Measurements from ENCODE around the gene DIAPH3.

DIAPH3 gene

GRCh38 chr13:60155978-60156377 lies 7.8 kb downstream of the DIAPH3 start:
- DNase-seq, result no peak

- no peak for DNase-seq
These were observed 10.8 kb downstream of the DIAPH3 start for GRCh38 chr13:60152904-60153303.

DNA sequence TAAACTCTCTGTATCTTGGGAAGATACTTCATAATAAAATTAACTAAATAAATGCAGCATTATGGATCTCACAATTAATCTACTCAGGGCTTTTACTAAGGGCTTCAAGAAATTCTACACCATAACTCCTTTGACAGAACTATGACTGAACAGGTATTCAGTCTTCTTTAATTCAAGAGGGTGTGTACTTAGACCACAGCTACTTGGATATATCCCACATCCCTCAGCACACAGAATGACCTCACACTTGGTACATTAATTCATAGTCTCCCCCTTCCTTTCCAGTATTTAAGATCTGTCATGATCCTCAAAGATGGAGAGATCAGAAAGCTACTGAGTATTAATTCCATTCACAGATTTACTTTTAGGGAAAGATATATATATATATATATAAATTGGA lies 11.6 kb downstream of the DIAPH3 start:
- no peak for DNase-seq

- DNase-seq, result no peak
These were observed 13.2 kb downstream of the DIAPH3 start for GRCh38 chr13:60150538-60150937.

DNA sequence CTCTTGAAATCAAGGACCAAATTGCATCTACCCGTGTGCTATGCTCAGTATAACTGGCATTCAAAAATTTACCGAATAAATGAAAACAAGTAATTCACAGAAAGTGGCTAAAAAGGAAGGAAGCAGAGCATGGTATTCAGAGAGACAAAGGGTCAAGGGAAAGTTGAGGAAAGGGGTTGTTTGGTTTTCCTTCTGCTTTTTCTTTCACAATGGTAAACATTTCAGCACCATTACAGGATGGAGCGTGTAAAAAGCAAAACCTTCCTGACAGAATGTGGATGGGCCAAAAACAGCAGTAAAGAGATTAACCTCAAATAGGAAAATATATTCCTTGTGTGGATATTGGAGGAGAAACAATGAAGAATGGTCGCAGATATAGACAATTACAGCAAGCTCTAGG lies 14.8 kb downstream of the DIAPH3 start:
- no peak for DNase-seq

- DNase-seq, result no peak
These were observed 16.4 kb downstream of the DIAPH3 start for GRCh38 chr13:60147361-60147760.

DNA sequence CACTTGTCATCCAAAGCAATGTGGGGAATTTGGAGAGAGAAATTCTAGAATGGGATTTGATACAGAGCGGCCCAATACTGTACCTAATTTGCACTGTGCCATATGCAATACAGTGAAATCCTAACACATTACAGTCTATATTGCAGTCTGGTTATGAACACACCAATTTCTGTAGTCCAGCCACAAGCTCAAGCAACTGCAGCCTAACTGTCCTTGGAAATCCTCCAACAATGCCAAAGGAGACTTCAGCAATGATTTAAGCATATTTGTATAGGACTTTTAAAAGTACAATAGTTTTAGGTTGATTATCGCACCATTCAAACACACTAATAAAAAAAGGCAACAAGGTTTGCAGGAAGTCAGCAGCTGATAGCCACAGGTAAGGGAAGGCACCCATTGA lies 17.3 kb downstream of the DIAPH3 start:
- DNase-seq, result no peak

DNA sequence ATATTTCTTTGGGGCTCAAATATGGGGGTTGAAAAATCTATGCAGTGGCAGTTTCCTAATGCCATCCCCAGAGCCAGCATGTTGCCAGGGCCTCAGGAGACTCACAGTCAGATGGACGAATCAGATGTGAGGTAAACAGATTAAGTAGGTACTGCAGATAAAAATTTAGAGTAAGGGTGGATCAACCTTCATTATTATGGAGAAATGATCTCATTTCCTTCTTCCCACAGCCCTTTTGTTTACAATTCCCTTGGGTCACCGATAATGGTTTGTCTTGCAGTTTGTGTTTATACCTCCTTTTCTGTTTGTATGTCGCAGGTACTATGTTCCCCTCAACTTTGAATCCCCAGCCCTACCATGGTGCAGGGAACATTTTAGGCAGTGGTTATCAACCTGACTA lies 20.0 kb downstream of the DIAPH3 start:
- DNase-seq, result no peak

GRCh38 chr13:60139272-60139671 lies 24.5 kb downstream of the DIAPH3 start:
- no peak for DNase-seq

DNA sequence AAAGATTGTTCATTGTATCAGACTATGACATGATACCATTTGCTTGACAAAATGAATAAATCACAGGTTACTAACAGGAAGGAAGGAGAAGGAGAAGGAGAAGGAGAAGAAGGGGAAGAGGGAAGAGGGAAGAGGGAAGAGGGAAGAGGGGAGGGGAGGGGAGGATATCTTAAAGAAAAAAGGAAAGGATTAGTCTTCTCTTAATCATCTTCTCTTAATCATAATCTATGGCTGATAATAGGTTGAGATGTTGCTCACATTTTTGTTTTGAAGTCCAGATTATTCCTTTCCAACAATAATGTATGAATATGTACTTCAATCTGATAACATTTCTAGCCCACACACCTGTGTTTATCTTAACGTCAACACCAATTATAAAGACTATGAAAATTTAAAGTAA lies 25.1 kb downstream of the DIAPH3 start:
- DNase-seq, result no peak

DNA sequence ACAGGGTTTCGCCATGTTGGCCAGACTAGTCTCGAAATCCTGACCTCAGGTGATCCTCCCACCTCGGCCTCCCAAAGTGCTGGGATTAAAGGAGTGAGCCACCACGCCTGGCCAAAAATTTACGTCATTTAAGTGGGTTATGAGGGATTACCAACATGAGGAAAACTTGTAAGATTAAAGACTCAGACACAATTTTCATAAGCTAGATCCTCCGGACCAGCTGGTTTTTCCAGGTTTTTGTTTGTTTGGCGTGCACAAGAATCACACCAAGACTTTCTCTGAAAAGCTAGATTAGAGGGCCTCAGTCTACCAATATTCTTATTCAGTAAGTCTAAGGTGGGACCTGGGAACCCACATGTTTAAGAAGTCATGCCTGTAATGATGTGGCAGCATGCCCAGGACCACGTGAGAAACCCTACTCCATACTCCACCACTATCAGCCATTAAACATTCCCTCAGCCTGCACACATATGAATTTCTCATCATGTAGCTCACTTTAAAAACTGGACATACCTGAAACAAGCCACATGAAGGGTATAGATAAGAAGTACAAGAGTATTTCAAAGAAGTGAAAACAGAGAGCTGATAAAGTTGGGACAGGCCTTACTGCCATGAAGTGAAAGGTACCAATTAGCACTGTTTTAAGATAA lies 25.7 kb downstream of the DIAPH3 start:
- no peak for DNase-seq

- no peak for DNase-seq
These were observed 28.4 kb downstream of the DIAPH3 start for GRCh38 chr13:60135344-60135743.

DNA sequence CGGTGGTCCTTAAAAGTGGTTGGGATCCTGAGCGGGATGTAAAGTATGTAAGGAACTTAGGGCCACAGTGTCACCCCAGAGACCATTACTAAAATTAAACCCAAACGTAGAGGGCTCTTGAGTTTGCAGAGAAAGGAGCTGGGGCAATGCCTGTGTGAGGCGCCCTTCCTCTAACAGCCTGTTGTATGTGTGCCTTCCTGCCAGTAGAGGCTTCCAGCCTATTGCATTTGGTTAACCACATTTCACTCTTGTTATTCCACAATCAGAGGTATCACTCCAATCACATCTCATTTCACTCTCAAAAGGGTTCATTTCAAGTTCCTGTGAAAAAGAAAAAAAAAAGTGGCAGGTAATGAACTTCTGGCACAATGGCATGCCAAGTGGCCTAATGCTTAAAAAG lies 29.4 kb downstream of the DIAPH3 start:
- DNase-seq, result no peak

- DNase-seq, result no peak
These were observed 42.4 kb downstream of the DIAPH3 start for GRCh38 chr13:60121337-60121687.

- DNase-seq, result no peak
These were observed 43.0 kb downstream of the DIAPH3 start for GRCh38 chr13:60120617-60121336.

GRCh38 chr13:60118696-60119400 lies 44.9 kb downstream of the DIAPH3 start:
- DNase-seq, result no peak

DNA sequence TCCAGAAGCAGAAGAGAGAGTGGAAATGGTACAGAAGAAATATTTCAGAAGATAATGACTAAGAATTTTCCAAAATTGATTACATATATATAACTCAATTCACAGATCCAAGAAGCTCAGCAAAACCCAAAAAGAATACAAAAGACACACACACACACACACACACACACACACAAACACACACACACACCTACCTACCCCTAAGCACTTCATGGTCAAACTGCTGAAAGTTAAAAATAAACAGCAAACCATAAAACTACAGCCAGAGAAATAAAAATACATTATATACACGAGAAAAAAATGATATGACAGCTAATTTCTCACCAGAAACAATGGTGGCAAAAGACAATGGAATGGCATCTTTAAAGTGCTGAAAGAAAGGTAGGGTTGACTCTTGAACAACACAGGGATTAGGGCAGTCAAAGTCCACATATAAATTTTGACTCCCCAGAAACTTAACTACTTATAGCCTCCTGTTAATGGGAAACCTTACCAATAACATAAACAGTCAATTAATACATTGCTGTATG lies 49.2 kb downstream of the DIAPH3 start:
- no peak for DNase-seq

DNA sequence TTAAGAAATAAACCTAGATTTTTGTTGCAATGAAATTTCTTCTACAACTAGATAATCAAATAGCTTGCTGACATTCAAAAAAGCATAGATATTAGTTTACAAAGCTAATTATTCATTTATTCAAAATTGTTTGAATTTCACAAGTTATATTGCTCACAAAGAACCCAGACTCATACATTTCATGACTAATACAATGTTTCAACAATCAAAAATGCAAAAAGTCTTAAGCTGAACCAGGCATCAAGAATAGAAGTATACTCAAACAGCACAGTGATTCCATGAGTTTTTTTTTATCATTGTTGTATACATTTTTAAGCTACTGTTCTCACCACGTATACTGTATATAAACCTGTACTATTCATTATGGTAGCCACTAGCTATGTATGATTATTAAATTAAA lies 51.0 kb downstream of the DIAPH3 start:
- no peak for DNase-seq

DNA sequence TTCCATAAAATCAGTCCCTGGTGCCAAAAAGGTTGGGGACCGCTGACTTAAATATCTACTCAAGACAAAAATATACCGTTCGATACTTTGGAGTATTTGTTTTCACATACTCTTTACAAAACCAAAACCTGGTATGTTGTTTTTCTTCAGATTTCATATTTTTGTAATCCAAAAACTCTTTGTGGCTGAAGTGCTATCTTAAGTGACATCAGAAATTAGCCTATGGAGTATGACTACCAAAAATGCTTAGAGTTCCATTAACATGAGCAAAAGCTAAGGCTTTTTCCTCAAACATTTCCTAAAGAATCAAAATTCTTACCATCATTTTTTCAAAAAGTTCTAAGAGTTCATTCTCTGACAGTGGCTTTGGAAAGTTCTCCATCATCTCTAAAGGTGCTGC lies 52.0 kb downstream of the DIAPH3 start:
- no peak for DNase-seq

GRCh38 chr13:60109285-60109684 lies 54.4 kb downstream of the DIAPH3 start:
- DNase-seq, result no peak

DNA sequence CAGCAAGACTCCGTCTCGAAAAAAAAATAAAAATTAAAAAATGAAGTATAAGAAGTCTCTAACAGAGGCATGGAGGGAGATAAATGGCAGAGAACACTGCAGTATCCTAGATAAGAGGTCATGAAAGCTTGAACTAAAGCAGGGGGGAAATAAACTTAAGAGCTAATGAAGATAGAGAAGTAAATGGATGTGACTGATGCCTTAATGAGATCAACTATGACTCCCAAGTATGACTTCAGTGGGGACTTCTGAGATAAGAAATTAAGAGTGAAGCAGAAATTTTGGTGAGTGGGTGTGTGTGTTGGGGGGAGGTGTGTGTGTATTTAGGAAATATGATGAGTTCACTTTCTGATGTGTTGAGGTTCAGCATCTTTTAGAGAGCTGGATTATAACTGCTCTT lies 55.1 kb downstream of the DIAPH3 start:
- no peak for DNase-seq

- DNase-seq, result no peak
These were observed 63.9 kb downstream of the DIAPH3 start for GRCh38 chr13:60099631-60100420.

DNA sequence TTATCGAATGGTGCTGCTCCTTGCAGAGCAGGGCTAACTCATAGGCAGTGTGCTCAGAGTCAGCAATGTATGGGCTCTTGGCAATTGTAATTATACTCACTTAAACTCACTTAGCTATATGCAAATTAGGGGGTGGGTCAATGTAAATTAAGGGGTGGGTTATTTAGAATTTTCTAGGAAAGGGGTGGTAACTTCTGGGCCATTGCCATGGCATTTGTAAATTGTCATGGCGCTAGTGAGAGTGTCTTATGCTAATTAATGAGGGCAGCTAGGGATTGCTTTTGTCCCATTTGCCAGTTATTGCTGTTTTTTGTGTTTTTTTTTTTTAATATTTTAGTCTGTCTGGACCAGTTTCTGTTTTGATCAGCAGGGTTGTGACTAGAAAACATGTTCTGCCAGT lies 68.4 kb downstream of the DIAPH3 start:
- DNase-seq, result no peak

All from NCI-H2227 treated with DMSO at 0.1 percent for 48 hours (cell line).